K562 (cell line): ENCODE measurements around the gene KCNH8. TPM values are rescaled to one million over a fixed set of nuclear protein-coding genes. Genes with fewer than 3 reads are reported as not detected.

ENCODE experiments used
- ATAC-seq: fragments of 200-7000 bp; cut with Tn5 transposase; 3 replicates; pipeline ENCODE4 v1.9.1; 2020; ENCODE audit warnings: moderate library complexity
- BruUV-seq: library from RNA; stranded (reverse); fragments of 400-500 nt; replicated peaks from 2 replicates; lab custom pipeline; 2021; lab: Mats Ljungman, UMichigan
- CTCF ChIA-PET: fragments of 300-600 bp; formaldehyde crosslinking; extraction: SDS; loops from one replicate; lab custom pipeline; 2021; ENCODE audit warnings: low intra/inter-chr PET ratio; lab: Yijun Ruan, JAX
- POLR2A ChIA-PET: fragments of 300-600, 350-650 bp; sonication (Branson Sonifier 250); formaldehyde crosslinking; extraction: SDS; loops from one replicate; lab custom pipeline; 2021; ENCODE audit warnings: antibody characterized with exemption, inconsistent platforms; lab: Yijun Ruan, JAX
- DNase-seq, 4 experiments: peaks; one replicate each; pipeline versions ENCODE4 v3.0.0 to v3.0.0-alpha.2; 2011 to 2018; ENCODE audit warnings: low spot score in 3 of 4, mixed read lengths in 3 of 4; ENCODE audit errors: extremely low read depth in 1 of 4
- FAIRE-seq: peaks from 2 replicates; lab custom pipeline; 2011; peaks lifted over from hg19 to GRCh38; lab: Jason Lieb, UNC
- H2AFZ ChIP-seq: 2 replicates; pipeline ENCODE4 v1.6.0; 2011; ENCODE audit warnings: low read depth, low read length, control low read depth, inconsistent platforms
- H3K27ac ChIP-seq: fragments of 200-600 bp; 3 replicates; pipeline ENCODE4 v1.8.0; 2011; ENCODE audit warnings: low read depth, mild to moderate bottlenecking, control low read depth, inconsistent platforms, low read length, moderate library complexity, mixed read lengths; ENCODE audit errors: extremely low read depth
- H3K27me3 ChIP-seq, 2 experiments: fragments of 300-600 bp in 1 of 2; 2 replicates in 1 of 2; 3 replicates in 1 of 2; pipeline versions ENCODE4 v1.6.0 to v1.8.0; 2011; ENCODE audit warnings: inconsistent platforms in 2 of 2, low read length in 2 of 2, mild to moderate bottlenecking in 1 of 2, mixed read lengths in 1 of 2, moderate library complexity in 1 of 2; ENCODE audit not compliant: control insufficient read depth in 2 of 2, insufficient read depth in 2 of 2
- H3K36me3 ChIP-seq: fragments of 300-600 bp; 3 replicates; pipeline ENCODE4 v1.8.0; 2011; ENCODE audit warnings: mild to moderate bottlenecking, low read length, inconsistent platforms; ENCODE audit not compliant: control insufficient read depth, insufficient read depth
- H3K4me1 ChIP-seq, 2 experiments: fragments of 200-600 bp in 1 of 2; replicated peaks in 1 of 2; 2 replicates in 1 of 2; 3 replicates in 1 of 2; pipeline versions ENCODE4 v1.5.1 to v1.8.0; 2011; ENCODE audit warnings: inconsistent platforms in 2 of 2, low read length in 2 of 2, mild to moderate bottlenecking in 1 of 2, mixed read lengths in 1 of 2, moderate library complexity in 1 of 2; ENCODE audit not compliant: control insufficient read depth in 2 of 2, insufficient read depth in 2 of 2
- H3K4me2 ChIP-seq: 2 replicates; pipeline ENCODE4 v1.6.1; 2011; ENCODE audit warnings: low read length, control low read depth, inconsistent platforms, mixed read lengths; ENCODE audit not compliant: insufficient read depth
- H3K4me3 ChIP-seq: fragments of 200-600 bp; sonication (generic), shearing (Covaris generic); 2 replicates; pipeline ENCODE4 v1.5.1; 2016; ENCODE audit warnings: control low read depth, inconsistent platforms
- H3K79me2 ChIP-seq: fragments of 200-600 bp; 3 replicates; pipeline ENCODE4 v1.8.0; 2011; ENCODE audit warnings: low read length, inconsistent platforms; ENCODE audit not compliant: control insufficient read depth, insufficient read depth
- H3K9ac ChIP-seq, 2 experiments: 2 replicates each; pipeline versions ENCODE4 v1.6.0 to v1.6.1; 2011; ENCODE audit warnings: low read depth in 2 of 2, low read length in 2 of 2, control low read depth in 1 of 2, inconsistent platforms in 1 of 2, mild to moderate bottlenecking in 1 of 2, mixed read lengths in 1 of 2; ENCODE audit not compliant: insufficient read depth in 1 of 2
- H3K9me1 ChIP-seq: one replicate; pipeline ENCODE4 v1.6.0; 2011; ENCODE audit warnings: inconsistent platforms, mild to moderate bottlenecking, low read length, moderate library complexity; ENCODE audit not compliant: control insufficient read depth, insufficient read depth
- H3K9me3 ChIP-seq: replicated peaks from 2 replicates; pipeline ENCODE4 v1.5.1; 2011; ENCODE audit warnings: low read depth, low read length, inconsistent platforms; ENCODE audit not compliant: control insufficient read depth, insufficient read depth
- H4K20me1 ChIP-seq: replicated peaks from 2 replicates; pipeline ENCODE4 v1.6.1; 2011; ENCODE audit warnings: low read length, inconsistent platforms, mixed read lengths; ENCODE audit not compliant: control insufficient read depth, insufficient read depth
- BDP1 ChIP-seq: IDR thresholded peaks from 3 replicates; pipeline ENCODE4 v1.6.1; 2011; ENCODE audit not compliant: insufficient read length, insufficient read depth
- EGR1 ChIP-seq: fragments of 450-650 bp; conservative IDR thresholded peaks from 2 replicates; pipeline ENCODE4 v1.6.1; 2017; ENCODE audit warnings: mild to moderate bottlenecking
- EZH2 ChIP-seq: IDR thresholded peaks from 2 replicates; pipeline ENCODE4 v1.6.1; 2012; ENCODE audit warnings: low read depth, mild to moderate bottlenecking, inconsistent platforms, low read length, borderline replicate concordance
- JUN ChIP-seq, 2 experiments: sonication (generic) in 1 of 2; formaldehyde crosslinking in 1 of 2; IDR thresholded peaks; 2 replicates each; pipeline versions ENCODE4 v1.6.1 to v1.8.0; 2012 to 2022; ENCODE audit warnings: borderline replicate concordance in 2 of 2, mild to moderate bottlenecking in 2 of 2, improper control_type of control experiment in 1 of 2, low read depth in 1 of 2, low read length in 1 of 2, missing genetic modification reagents in 1 of 2
- KDM1A ChIP-seq, 2 experiments: fragments of 450-650 bp; IDR thresholded peaks; 2 replicates each; pipeline ENCODE4 v1.6.1; 2016; ENCODE audit warnings: mild to moderate bottlenecking in 2 of 2
- NFIC ChIP-seq: fragments of 450-650 bp; IDR thresholded peaks from 2 replicates; pipeline ENCODE4 v1.6.1; 2017; ENCODE audit warnings: mild to moderate bottlenecking, inconsistent platforms
- PCBP1 ChIP-seq: fragments of 200-400 bp; formaldehyde crosslinking; IDR thresholded peaks from 2 replicates; pipeline ENCODE4 v1.6.1; 2018; ENCODE audit warnings: mild to moderate bottlenecking, low read depth, low read length; ENCODE audit not compliant: poor library complexity, severe bottlenecking
- PHB2 ChIP-seq: fragments of 450-650 bp; IDR thresholded peaks from 2 replicates; pipeline ENCODE4 v1.6.1; 2017; ENCODE audit warnings: low read depth
- RBFOX2 ChIP-seq: fragments of 200-400 bp; formaldehyde crosslinking; IDR thresholded peaks from 2 replicates; pipeline ENCODE4 v1.6.1; 2017; ENCODE audit warnings: low read depth, mild to moderate bottlenecking, low read length, moderate library complexity
- RUNX1 ChIP-seq: sonication (generic); IDR thresholded peaks from 2 replicates; pipeline ENCODE4 v1.6.1; 2016; ENCODE audit warnings: antibody characterized with exemption, low read depth
- SMARCE1 ChIP-seq: fragments of 450-650 bp; IDR thresholded peaks from 2 replicates; pipeline ENCODE4 v1.7.1; 2016; ENCODE audit warnings: mild to moderate bottlenecking
- SP2 ChIP-seq: IDR thresholded peaks from 2 replicates; pipeline ENCODE4 v1.6.1; 2011; ENCODE audit warnings: mild to moderate bottlenecking, low read depth, low read length, moderate library complexity; ENCODE audit not compliant: poor library complexity, severe bottlenecking; ENCODE audit errors: extremely low read depth
- ZMIZ1 ChIP-seq, 2 experiments: fragments of 150-350 bp in 1 of 2; IDR thresholded peaks; 2 replicates each; pipeline ENCODE4 v1.6.1; 2012 to 2016; ENCODE audit warnings: low read depth in 2 of 2, low read length in 2 of 2, mild to moderate bottlenecking in 1 of 2, moderate library complexity in 1 of 2
- ZNF436 ChIP-seq: fragments of 250-450, 450-650 bp; sonication (Bioruptor Pico); formaldehyde crosslinking; IDR thresholded peaks from 2 replicates; pipeline ENCODE4 v1.7.0; 2020; ENCODE audit warnings: mild to moderate bottlenecking
- ZSCAN32 ChIP-seq: fragments of 450-650 bp; formaldehyde crosslinking; IDR thresholded peaks from 2 replicates; pipeline ENCODE4 v1.4.0; 2020; ENCODE audit warnings: mild to moderate bottlenecking, moderate library complexity
- WGBS: fragments of 100-300 bp; shearing (Covaris generic); methylation state at CpG from one replicate; pipeline ENCODE4 v1.1.6; 2016; ENCODE audit warnings: low coverage, mixed read lengths; ENCODE audit not compliant: insufficient coverage; ENCODE audit errors: missing lambda C conversion rate; 5-methylcytosine and 5-hydroxymethylcytosine counted together
- in situ Hi-C: fragments of 300-500 bp; cut with MboI; formaldehyde crosslinking; loops from 4 replicates; pipeline ENCODE4 v1.15.0; 2018; ENCODE audit warnings: inconsistent platforms, mixed read lengths
- intact Hi-C: fragments of 100-400 bp; cut with micrococcal nuclease; formaldehyde crosslinking; loops from 2 replicates; pipeline ENCODE4 v1.14.2; 2022
- polyA plus RNA-seq, 8 experiments: library from polyadenylated mRNA; depleted of rRNA in 4 of 8; stranded (reverse) in 5 of 8; unstranded in 3 of 8; fragments of >200 nt; fragmentation: Nextera tagmentation in 2 of 8; fragmentation: Illumina TruSeq in 1 of 8; extraction: Ambion mirVana in 2 of 8; extraction: Trizol in 1 of 8; gene quantifications; 2 replicates each; pipeline versions ENCODE4 v1.2.1 to v1.2.3, GENCODE V29; 2011 to 2014; ENCODE audit warnings: inconsistent platforms in 1 of 8, missing spikeins in 1 of 8
- total RNA-seq, 7 experiments: library from RNA; depleted of rRNA in 6 of 7; stranded (reverse); fragments of >200 nt in 6 of 7; fragmentation: Illumina TruSeq in 2 of 7; extraction: Trizol in 2 of 7; gene quantifications; 2 replicates each; pipeline versions ENCODE4 v1.2.1 to v1.2.3, GENCODE V29; 2011 to 2021; ENCODE audit warnings: low replicate concordance in 1 of 7

Gene KCNH8
- total and polyA plus RNA-seq, 9 of the 15 experiments (the other 6 are each of a cell fraction or from before 2014, with no cell fraction given), result 0.02 to 0.08 (median 0.04) TPM; not detected in 6

GRCh38 chr3:19216669-19217337 is 68.5 kb downstream of the KCNH8 start:
- no peaks in the 10 kb centered on the region for H3K9me1 ChIP-seq
- no TSS peak for BruUV-seq
- ChIA-PET POLR2A (no interaction called here), CTCF (no interaction called here)
- H3K36me3 ChIP-seq, result no peaks in the 10 kb centered on the region
- FAIRE-seq (no peak), ATAC-seq (no peak), DNase-seq (no peak)
- no peaks in the 10 kb centered on the region for H3K4me1 ChIP-seq
- no peak for TF ChIP-seq PCBP1
- no peak for TF ChIP-seq EZH2
- no peak for TF ChIP-seq ZMIZ1 (IDR thresholded peaks at IDR 0.05; ENCODE audit: low read depth in 2 of 2, low read length in 2 of 2)
- no peak for TF ChIP-seq SP2
- TF ChIP-seq RBFOX2, result no peak
- TF ChIP-seq ZSCAN32 (CRISPR knock-in tag), result no peak
- TF ChIP-seq SMARCE1, result no peak
- TF ChIP-seq ZNF436 (CRISPR knock-in tag), result no peak
- TF ChIP-seq NFIC, result no peak
- no peak for TF ChIP-seq RUNX1
- no peak for TF ChIP-seq EGR1
- TF ChIP-seq JUN (IDR thresholded peaks at IDR 0.05; ENCODE audit: borderline replicate concordance, low read depth, low read length), result no peak
- no peak for TF ChIP-seq JUN (CRISPR knock-in tag; IDR thresholded peaks at IDR 0.05; ENCODE audit: borderline replicate concordance)
- TF ChIP-seq KDM1A (IDR thresholded peaks at IDR 0.05), result no peak
- no peak for TF ChIP-seq PHB2
- TF ChIP-seq BDP1, result no peak
- no peak overlapping the region for H3K4me3 ChIP-seq
- H3K27ac ChIP-seq, result no peak overlapping the region
- no peak overlapping the region for H2AFZ ChIP-seq
- no peaks in the 10 kb centered on the region for H3K79me2 ChIP-seq
- H4K20me1 ChIP-seq, result no peaks in the 10 kb centered on the region
- H3K27me3 ChIP-seq, result no peaks in the 10 kb centered on the region
- no peak overlapping the region for H3K9ac ChIP-seq
- WGBS, result 2% methylated on average over 6 of the region's 6 CpGs
- no peak overlapping the region for H3K4me2 ChIP-seq
- intact Hi-C loops (no loop called here), in situ Hi-C loops (no loop called here)
- peaks cover 2% of the 10 kb centered on the region; the same call in 1 of the 2 replicates for H3K9me3 ChIP-seq
